Spleen (tissue), 11 donors: ENCODE data around the gene IGF2R. TPM values are rescaled to one million over a fixed set of nuclear protein-coding genes. Genes with fewer than 3 reads are reported as not detected.
A peak's percentile ranks its signal among the peaks of the same experiment; 100 is the strongest.

Source experiments
- DNase-seq: peaks from one replicate; pipeline ENCODE4 v3.0.0-alpha.2; 2020
- H3K27ac ChIP-seq, 8 donors: fragments of 200-600 bp; sonication (generic) in 7 of 8; 1 replicate in 4 of 8; 2 replicates in 4 of 8; pipeline versions ENCODE4 v1.5.0 to v1.8.0; 2016 to 2021; ENCODE audit warnings: inconsistent platforms in 4 of 8, mild to moderate bottlenecking in 4 of 8, moderate library complexity in 1 of 8
- H3K27me3 ChIP-seq, 7 donors: fragments of 200-600 bp; sonication (generic) in 6 of 7; replicated peaks in 1 of 7; 1 replicate in 4 of 7; 2 replicates in 3 of 7; pipeline versions ENCODE4 v1.5.0 to v1.8.0; 2016 to 2021; ENCODE audit warnings: inconsistent platforms in 3 of 7, mild to moderate bottlenecking in 1 of 7
- H3K36me3 ChIP-seq, 6 donors: fragments of 200-600 bp; sonication (generic) in 5 of 6; 1 replicate in 4 of 6; 2 replicates in 2 of 6; pipeline versions ENCODE4 v1.5.0 to v1.8.0; 2016 to 2021; ENCODE audit warnings: inconsistent platforms in 2 of 6
- H3K4me1 ChIP-seq, 6 donors: fragments of 200-600 bp; sonication (generic) in 5 of 6; 1 replicate in 3 of 6; 2 replicates in 3 of 6; pipeline versions ENCODE4 v1.5.0 to v1.8.0; 2016 to 2021; ENCODE audit warnings: inconsistent platforms in 3 of 6
- H3K4me3 ChIP-seq, 8 donors: fragments of 200-600 bp; sonication (generic) in 7 of 8; 1 replicate in 4 of 8; 2 replicates in 4 of 8; pipeline versions ENCODE4 v1.5.0 to v1.8.0; 2016 to 2021; ENCODE audit warnings: inconsistent platforms in 4 of 8, mild to moderate bottlenecking in 4 of 8, moderate library complexity in 2 of 8
- H3K9me3 ChIP-seq, 8 donors: fragments of 200-600 bp; sonication (generic) in 7 of 8; 1 replicate in 4 of 8; 2 replicates in 4 of 8; pipeline versions ENCODE4 v1.5.0 to v1.8.0; 2016 to 2021; ENCODE audit warnings: inconsistent platforms in 4 of 8
- CTCF ChIP-seq, 11 experiments: fragments of 200-600 bp in 7 of 11; fragments of 450-650 bp in 4 of 11; sonication (generic) in 4 of 11; IDR thresholded peaks in 8 of 11; conservative IDR thresholded peaks in 3 of 11; 1 replicate in 7 of 11; 2 replicates in 4 of 11; pipeline versions ENCODE4 v1.4.0 to v1.8.0; 2016 to 2021; ENCODE audit warnings: antibody characterized with exemption in 11 of 11, inconsistent platforms in 4 of 11, mild to moderate bottlenecking in 1 of 11
- POLR2A ChIP-seq, 3 donors: fragments of 450-650 bp; IDR thresholded peaks; one replicate each; pipeline ENCODE4 v1.5.1; 2017; ENCODE audit warnings: antibody characterized with exemption in 3 of 3, mild to moderate bottlenecking in 1 of 3
- POLR2AphosphoS5 ChIP-seq, 3 donors: sonication (generic); formaldehyde crosslinking; IDR thresholded peaks; one replicate each; pipeline ENCODE4 v1.5.1; 2017; ENCODE audit warnings: antibody characterized with exemption in 3 of 3
- WGBS, 5 donors: extraction: QIAGEN DNeasy Blood & Tissue Kit in 3 of 5; methylation state at CpG; one replicate each; pipeline versions ENCODE4 v1.1.5 to v1.1.7; 2013 to 2018; 5-methylcytosine and 5-hydroxymethylcytosine counted together
- intact Hi-C: fragments of 100-400 bp; cut with DNase I; formaldehyde crosslinking; loops from one replicate; pipeline ENCODE4 v1.15.0; 2023; ENCODE audit warnings: low total_unique reads
- polyA plus RNA-seq, 3 donors: library from polyadenylated mRNA; stranded (reverse); fragments of 200-250 nt; gene quantifications; one replicate each; pipeline ENCODE4 v1.2.1, GENCODE V29; 2013
- total RNA-seq, 7 donors: library from RNA; depleted of rRNA in 3 of 7; stranded (reverse); fragments of >200 nt in 3 of 7; fragmentation: NEBNext Ultra II Directional in 4 of 7; extraction: Animal tissue kit (Norgen Biotek cat#: 25700) in 4 of 7; gene quantifications; one replicate each; pipeline versions ENCODE4 v1.1.0 to v1.2.1, GENCODE V29; 2016 to 2021
- donor health status: healthy with polysubstance abuse.
- donor health status: DM: no; HTN: no; CAD: no; lungs with moderate emphysema.
- donor health status: DM: no; HTN: no; CAD: no.
- donor health status: Bipolar disorder and iron deficiency.
- donor health status: healthy.
- donor health status: DM: no; HTN: no; CAD: no.
- donor health status: DM: yes; HTN: yes; CAD: no.

IGF2R gene
- total and polyA plus RNA-seq, 10 donors, result 6.9 to 193 (median 159) TPM

GRCh38 chr6:160031442-160031841 lies 62.6 kb downstream of the IGF2R start:
- TF ChIP-seq POLR2AphosphoS5 (IDR thresholded peaks at IDR 0.05), result no peak
- no peak for TF ChIP-seq POLR2A (IDR thresholded peaks at IDR 0.05)
- no peak for TF ChIP-seq CTCF (IDR thresholded peaks at IDR 0.05 in 8 of 11, conservative IDR thresholded peaks at IDR 0.05 in 3 of 11)
- no peak for DNase-seq
- intact Hi-C loops, result no loop called here
- Histone ChIP-seq H3K4me1 (peaks cover 0 to 14% (median 3%) of the 10 kb centered on the region in 6 donors), H3K36me3 (peaks cover 4 to 100% (median 76%) of the 10 kb centered on the region in 6 donors), H3K4me3 (no peak overlapping the region), H3K27ac (no peak overlapping the region), H3K27me3 (no peaks in the 10 kb centered on the region), H3K9me3 (no peaks in the 10 kb centered on the region)
- WGBS, 5 donors, result 93 to 96% (median 95%) methylated on average over 7 to 8 of the region's 8 CpGs

- intact Hi-C loops, result no loop called here
- Histone ChIP-seq H3K4me3 (no peak overlapping the region), H3K36me3 (peaks cover 4 to 100% (median 74%) of the 10 kb centered on the region in 6 donors), H3K27ac (no peak overlapping the region), H3K27me3 (no peaks in the 10 kb centered on the region), H3K9me3 (no peaks in the 10 kb centered on the region), H3K4me1 (peaks cover 0 to 14% (median 3%) of the 10 kb centered on the region in 6 donors)
- DNase-seq, result no peak
- WGBS, 5 donors, result 91 to 92% (median 92%) methylated on average over 11 of the region's 11 CpGs
- TF ChIP-seq POLR2A (IDR thresholded peaks at IDR 0.05), result no peak
- TF ChIP-seq POLR2AphosphoS5 (IDR thresholded peaks at IDR 0.05), result peak in 2 of 3 donors; percentile 17 to 20
Measured at GRCh38 chr6:160031871-160032270, 63.0 kb downstream of the IGF2R start.

GRCh38 chr6:160032538-160032937 lies 63.7 kb downstream of the IGF2R start:
- TF ChIP-seq POLR2A (IDR thresholded peaks at IDR 0.05), result no peak
- TF ChIP-seq CTCF (IDR thresholded peaks at IDR 0.05 in 8 of 11, conservative IDR thresholded peaks at IDR 0.05 in 3 of 11), result no peak
- no peak for TF ChIP-seq POLR2AphosphoS5 (IDR thresholded peaks at IDR 0.05)
- no peak for DNase-seq
- H3K27ac ChIP-seq, result no peak overlapping the region
- WGBS, 5 donors, result 96 to 100% (median 98%) methylated on average over 7 of the region's 7 CpGs
- intact Hi-C loops, result no loop called here
- H3K27me3 ChIP-seq, result no peaks in the 10 kb centered on the region
- no peaks in the 10 kb centered on the region for H3K9me3 ChIP-seq
- H3K4me1 ChIP-seq, result peaks cover 0 to 14% (median 3%) of the 10 kb centered on the region in 6 donors
- H3K36me3 ChIP-seq, result peaks cover 4 to 100% (median 69%) of the 10 kb centered on the region in 6 donors
- H3K4me3 ChIP-seq, result no peak overlapping the region

GRCh38 chr6:160034036-160034930 lies 65.4 kb downstream of the IGF2R start:
- H3K36me3 ChIP-seq, result peaks cover 4 to 99% (median 66%) of the 10 kb centered on the region in 6 donors
- WGBS, 5 donors, result 87 to 94% (median 92%) methylated on average over 17 of the region's 17 CpGs
- no peak overlapping the region for H3K27ac ChIP-seq

More at GRCh38 chr6:160034036-160034930, 65.4 kb downstream of the IGF2R start:
- Histone ChIP-seq H3K4me1 (peaks cover 0 to 14% (median 3%) of the 10 kb centered on the region in 6 donors), H3K9me3 (no peaks in the 10 kb centered on the region), H3K4me3 (no peak overlapping the region), H3K27me3 (no peaks in the 10 kb centered on the region)
- DNase-seq, result no peak
- no peak for TF ChIP-seq POLR2A (IDR thresholded peaks at IDR 0.05)
- no peak for TF ChIP-seq POLR2AphosphoS5 (IDR thresholded peaks at IDR 0.05)
- no peak for TF ChIP-seq CTCF (IDR thresholded peaks at IDR 0.05 in 8 of 11, conservative IDR thresholded peaks at IDR 0.05 in 3 of 11)
- intact Hi-C loops, result no loop called here
